Activated T-helper 1 cell treated with anti-CD3 and anti-CD28 coated beads, Interleukin-12 subunit alpha, Interleukin-12 subunit beta, Interleukin-2, Interleukin-4 antibody, amounts not matched to agents 30 ng/mL and 10 ng/mL and 1 ng/mL, durations not matched to agents 14 hours and 24 hours and 36 hours (primary cell): ENCODE measurements around the gene IPO4. TPM values are rescaled to one million over a fixed set of nuclear protein-coding genes. Genes with fewer than 3 reads are reported as not detected.
A peak's percentile ranks its signal among the peaks of the same experiment; 100 is the strongest.

Experiments
- DNase-seq: peaks from one replicate; pipeline ENCODE4 v3.0.0; 2021; ENCODE audit warnings: low spot score
- H3K27ac Mint-ChIP-seq: one replicate; pipeline ENCODE4 v1.8.0; 2021; ENCODE audit warnings: mild to moderate bottlenecking, mixed read lengths
- H3K27me3 Mint-ChIP-seq: one replicate; pipeline ENCODE4 v1.8.0; 2022; ENCODE audit warnings: mild to moderate bottlenecking, moderate library complexity, mixed read lengths; ENCODE audit not compliant: insufficient read depth
- H3K36me3 Mint-ChIP-seq: one replicate; pipeline ENCODE4 v1.8.0; 2021; ENCODE audit warnings: low read depth, mixed read lengths
- H3K4me1 Mint-ChIP-seq: one replicate; pipeline ENCODE4 v1.8.0; 2021; ENCODE audit warnings: low read depth, mixed read lengths
- H3K4me3 Mint-ChIP-seq: one replicate; pipeline ENCODE4 v1.8.0; 2021; ENCODE audit warnings: mild to moderate bottlenecking, moderate library complexity, mixed read lengths
- H3K9me3 Mint-ChIP-seq: one replicate; pipeline ENCODE4 v1.8.0; 2021; ENCODE audit warnings: mixed read lengths
- intact Hi-C: fragments of 100-400 bp; cut with micrococcal nuclease; formaldehyde crosslinking; loops from one replicate; pipeline ENCODE4 v1.15.1; 2024
- total RNA-seq: library from RNA; stranded (reverse); gene quantifications from 2 replicates; pipeline ENCODE4 v1.2.3, GENCODE V29; 2022

Gene IPO4
- total RNA-seq, 1 donor from 2014 or later = 106 TPM

- Mint-ChIP-seq H3K27me3 (no peaks in the 10 kb centered on the region), H3K9me3 (no peaks in the 10 kb centered on the region), H3K27ac (no peak overlapping the region), H3K36me3 (peaks cover 53% of the 10 kb centered on the region), H3K4me1 (peaks cover 16% of the 10 kb centered on the region), H3K4me3 (no peak overlapping the region)
- intact Hi-C loops = no loop called here
- DNase-seq = no peak
These were observed 33.5 kb downstream of the IPO4 start for GRCh38 chr14:24155100-24155499.

- no peak for DNase-seq
- Mint-ChIP-seq H3K36me3 (peaks cover 49% of the 10 kb centered on the region), H3K9me3 (no peaks in the 10 kb centered on the region), H3K4me3 (no peak overlapping the region), H3K27ac (no peak overlapping the region), H3K4me1 (peaks cover 28% of the 10 kb centered on the region), H3K27me3 (no peaks in the 10 kb centered on the region)
- intact Hi-C loops = no loop called here
These were observed 37.1 kb downstream of the IPO4 start for GRCh38 chr14:24151404-24152080.

- no peaks in the 10 kb centered on the region for H3K9me3 Mint-ChIP-seq
- intact Hi-C loops = no loop called here
- H3K27ac Mint-ChIP-seq = no peak overlapping the region
- H3K4me3 Mint-ChIP-seq = no peak overlapping the region
- H3K36me3 Mint-ChIP-seq = peaks cover 48% of the 10 kb centered on the region
- peaks cover 28% of the 10 kb centered on the region for H3K4me1 Mint-ChIP-seq
- no peak for DNase-seq
- no peaks in the 10 kb centered on the region for H3K27me3 Mint-ChIP-seq
These were observed 37.6 kb downstream of the IPO4 start for GRCh38 chr14:24150993-24151392.

GRCh38 chr14:24150567-24150966 is 38.0 kb downstream of the IPO4 start:
- peaks cover 48% of the 10 kb centered on the region for H3K36me3 Mint-ChIP-seq
- H3K27me3 Mint-ChIP-seq = no peaks in the 10 kb centered on the region
- peaks cover 33% of the 10 kb centered on the region for H3K4me1 Mint-ChIP-seq
- no peaks in the 10 kb centered on the region for H3K9me3 Mint-ChIP-seq
- no peak for DNase-seq
- peak overlapping the region; percentile 18 for H3K27ac Mint-ChIP-seq
- H3K4me3 Mint-ChIP-seq = peak overlapping the region; percentile 50
- intact Hi-C loops = no loop called here

GRCh38 chr14:24150061-24150460 is 38.6 kb downstream of the IPO4 start:
- intact Hi-C loops = no loop called here
- H3K4me1 Mint-ChIP-seq = peaks cover 38% of the 10 kb centered on the region
- no peak for DNase-seq
- H3K27ac Mint-ChIP-seq = peak overlapping the region; percentile 18
- no peaks in the 10 kb centered on the region for H3K27me3 Mint-ChIP-seq
- H3K9me3 Mint-ChIP-seq = no peaks in the 10 kb centered on the region
- peaks cover 51% of the 10 kb centered on the region for H3K36me3 Mint-ChIP-seq
- no peak overlapping the region for H3K4me3 Mint-ChIP-seq

- H3K27ac Mint-ChIP-seq = no peak overlapping the region
- H3K4me3 Mint-ChIP-seq = peak overlapping the region; percentile 94
- no peak for DNase-seq
- no peaks in the 10 kb centered on the region for H3K9me3 Mint-ChIP-seq
- peaks cover 51% of the 10 kb centered on the region for H3K36me3 Mint-ChIP-seq
- intact Hi-C loops = loop anchor here (5.0 to 10.0 kb wide), 2 partner anchors 682 to 825 kb away; partner anchors contain the start of genes NGDN and PABPN1
- H3K27me3 Mint-ChIP-seq = no peaks in the 10 kb centered on the region
- peaks cover 44% of the 10 kb centered on the region for H3K4me1 Mint-ChIP-seq
These were observed 39.2 kb downstream of the IPO4 start for GRCh38 chr14:24149302-24149969.

- Mint-ChIP-seq H3K9me3 (no peaks in the 10 kb centered on the region), H3K4me3 (peak overlapping the region; percentile 94), H3K27me3 (no peaks in the 10 kb centered on the region), H3K4me1 (peaks cover 58% of the 10 kb centered on the region), H3K27ac (peak overlapping the region; percentile 65), H3K36me3 (peaks cover 64% of the 10 kb centered on the region)
- intact Hi-C loops = loop anchor here (1.0 to 10.0 kb wide), 12 partner anchors 13 to 823 kb away; partner anchors contain the start of genes CARMIL3, CHMP4A, DCAF11 and GMPR2
- no peak for DNase-seq
These were observed 40.7 kb downstream of the IPO4 start for GRCh38 chr14:24147761-24148428.

GRCh38 chr14:24146978-24147760 is 41.4 kb downstream of the IPO4 start, which contains the start of gene RNF31:
Gene RNF31, plus strand, starts transcription at chr14:24147498. Its CDS starts 201 bp downstream, at chr14:24147699.
- intact Hi-C loops = loop anchor here (1.0 to 10.0 kb wide), 14 partner anchors 11 to 822 kb away; partner anchors contain the start of genes CARMIL3, CHMP4A, DCAF11 and GMPR2
- peaks cover 62% of the 10 kb centered on the region for H3K4me1 Mint-ChIP-seq

GRCh38 chr14:24146453-24146977 is 42.1 kb downstream of the IPO4 start, which contains the start of gene PSME2:
Gene PSME2, minus strand, starts transcription at chr14:24146610. Its CDS starts 29 bp downstream, at chr14:24146581.
- Mint-ChIP-seq H3K36me3 (peaks cover 59% of the 10 kb centered on the region), H3K27ac (peak within 1 kb of the TSS; percentile 98), H3K27me3 (no peaks in the 10 kb centered on the region), H3K4me1 (peaks cover 68% of the 10 kb centered on the region), H3K4me3 (peak within 1 kb of the TSS; percentile 94), H3K9me3 (no peaks in the 10 kb centered on the region)
- DNase-seq = peak; percentile 90
- intact Hi-C loops = loop anchor here (1.0 to 10.0 kb wide), 6 partner anchors 10 to 822 kb away; partner anchors contain the start of genes CARMIL3, NGDN, PABPN1 and PCK2

More at GRCh38 chr14:24146978-24147760, 41.4 kb downstream of the IPO4 start, which contains the start of gene RNF31:
- Mint-ChIP-seq H3K27me3 (no peaks in the 10 kb centered on the region), H3K9me3 (no peaks in the 10 kb centered on the region), H3K4me3 (peak within 1 kb of the TSS; percentile 94), H3K27ac (peak within 1 kb of the TSS; percentile 98), H3K36me3 (peaks cover 64% of the 10 kb centered on the region)
- peak; percentile 97 for DNase-seq

GRCh38 chr14:24145690-24146452 is 42.7 kb downstream of the IPO4 start:
- H3K4me1 Mint-ChIP-seq = peaks cover 68% of the 10 kb centered on the region
- no peaks in the 10 kb centered on the region for H3K9me3 Mint-ChIP-seq
- no peak for DNase-seq
- intact Hi-C loops = loop anchor here (1.0 to 10.0 kb wide), 6 partner anchors 10 to 821 kb away; partner anchors contain the start of genes CARMIL3, NGDN, PABPN1 and PCK2
- H3K27ac Mint-ChIP-seq = peak overlapping the region; percentile 98
- H3K4me3 Mint-ChIP-seq = peak overlapping the region; percentile 94
- peaks cover 52% of the 10 kb centered on the region for H3K36me3 Mint-ChIP-seq
- no peaks in the 10 kb centered on the region for H3K27me3 Mint-ChIP-seq

- Mint-ChIP-seq H3K27ac (peak overlapping the region; percentile 98), H3K27me3 (no peaks in the 10 kb centered on the region), H3K4me1 (peaks cover 67% of the 10 kb centered on the region), H3K36me3 (peaks cover 46% of the 10 kb centered on the region), H3K9me3 (no peaks in the 10 kb centered on the region), H3K4me3 (peak overlapping the region; percentile 94)
- no peak for DNase-seq
- intact Hi-C loops = loop anchor here (5.0 to 10.0 kb wide), 2 partner anchors 678 to 820 kb away; partner anchors contain the start of genes NGDN and PABPN1
These were observed 43.4 kb downstream of the IPO4 start for GRCh38 chr14:24145219-24145618.
